GM06990 (cell line): ENCODE data around the gene PARN.

ENCODE experiments used
- DNase-seq: peaks from one replicate; pipeline ENCODE4 v3.0.0-alpha.2; 2011; ENCODE audit not compliant: insufficient read length; ENCODE audit errors: extremely low read depth
- H3K27me3 ChIP-seq: replicated peaks from 2 replicates; pipeline ENCODE4 v1.6.0; 2011; ENCODE audit warnings: low read length; ENCODE audit not compliant: control insufficient read depth, insufficient read depth
- H3K36me3 ChIP-seq: 2 replicates; pipeline ENCODE4 v1.5.1; 2011; ENCODE audit warnings: low read length; ENCODE audit not compliant: control insufficient read depth, insufficient read depth
- H3K4me3 ChIP-seq: replicated peaks from 2 replicates; pipeline ENCODE4 v1.5.1; 2011; ENCODE audit warnings: low read depth, mild to moderate bottlenecking, control low read depth, low read length
- CTCF ChIP-seq: IDR thresholded peaks from 2 replicates; pipeline ENCODE4 v1.5.1; 2011; ENCODE audit warnings: low read length, control low read depth, mild to moderate bottlenecking, inconsistent platforms; ENCODE audit not compliant: insufficient read depth, poor library complexity, severe bottlenecking

PARN gene

GRCh38 chr16:14629919-14630619 lies at the start of gene PARN:
PARN (minus strand) TSS chr16:14630260; CDS start chr16:14630125, 135 bp downstream.
- H3K36me3 ChIP-seq, result no peaks in the 10 kb centered on the region; the same call in 1 of the 2 replicates
- DNase-seq, result peak; percentile 97
- TF ChIP-seq CTCF, result no peak
- no peaks in the 10 kb centered on the region for H3K27me3 ChIP-seq
- peak within 1 kb of the TSS; percentile 79 for H3K4me3 ChIP-seq

GRCh38 chr16:14678748-14679497 lies 48.9 kb upstream of the PARN start:
- DNase-seq, result no peak
- Histone ChIP-seq H3K36me3 (no peaks in the 10 kb centered on the region), H3K27me3 (no peaks in the 10 kb centered on the region), H3K4me3 (no peak overlapping the region)
- TF ChIP-seq CTCF, result no peak

- Histone ChIP-seq H3K4me3 (no peak overlapping the region), H3K36me3 (no peaks in the 10 kb centered on the region), H3K27me3 (no peaks in the 10 kb centered on the region)
- no peak for TF ChIP-seq CTCF
- no peak for DNase-seq
Measured at GRCh38 chr16:14677627-14678026, 47.6 kb upstream of the PARN start.

- no peak for DNase-seq
- Histone ChIP-seq H3K27me3 (no peaks in the 10 kb centered on the region), H3K4me3 (no peak overlapping the region), H3K36me3 (no peaks in the 10 kb centered on the region)
- TF ChIP-seq CTCF, result no peak
Measured at GRCh38 chr16:14676633-14677032, 46.6 kb upstream of the PARN start.

DNA sequence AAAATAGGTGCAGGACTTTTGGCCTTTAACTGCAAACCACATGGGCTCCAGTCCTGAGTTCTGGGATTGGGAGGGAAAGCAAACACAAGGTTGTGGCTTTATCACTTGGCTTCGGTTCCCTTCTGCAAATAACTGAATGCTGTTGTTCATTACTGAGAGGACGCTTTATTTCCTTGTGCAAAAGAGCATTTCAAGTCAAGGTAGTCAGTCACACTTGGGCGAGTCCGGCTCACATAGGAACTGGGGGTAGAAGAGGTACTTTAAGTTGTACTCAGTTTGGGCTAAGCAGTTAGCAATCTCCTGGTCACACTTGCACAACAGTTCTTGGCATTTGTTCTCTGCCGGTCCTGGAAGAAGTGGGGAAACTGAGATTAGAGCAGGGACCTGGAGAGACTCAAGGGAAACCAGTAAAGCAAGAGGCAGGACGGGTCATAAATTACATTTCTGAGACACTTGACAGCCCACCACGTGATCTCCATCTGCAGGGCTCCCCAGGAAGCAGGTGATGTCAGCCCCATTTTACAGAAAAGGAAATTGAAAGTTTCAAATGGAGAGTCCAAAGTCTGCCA lies 42.4 kb upstream of the PARN start:
- no peaks in the 10 kb centered on the region for H3K27me3 ChIP-seq
- no peak for TF ChIP-seq CTCF
- DNase-seq, result peak; percentile 57
- H3K36me3 ChIP-seq, result peaks cover 3% of the 10 kb centered on the region
- H3K4me3 ChIP-seq, result peak overlapping the region; percentile 37
